GM19468 (cell line): ENCODE results near the gene FLOT2.
"Not testable (repeated sequence)": the region's sequence is repeated elsewhere in the genome, so short reads cannot be mapped to it uniquely, and the experiment has no call there.

Experiments
- ATAC-seq: cut with Tn5 transposase; IDR thresholded peaks from one replicate; pipeline ENCODE4 v1.9.1; 2021; ENCODE audit warnings: mild to moderate bottlenecking, moderate library complexity, moderate number of reproducible peaks; ENCODE audit not compliant: unreplicated experiment; ENCODE audit errors: extremely low read depth

The FLOT2 gene

GRCh38 chr17:28854457-28855335 is 42.8 kb downstream of the FLOT2 start, which contains the start of gene ERAL1:
ERAL1 (plus strand) TSS chr17:28855016; CDS start chr17:28855035, 19 bp downstream.
- peak; percentile 89 for ATAC-seq

GRCh38 chr17:28853295-28853694 is 44.2 kb downstream of the FLOT2 start:
- ATAC-seq = no peak

GRCh38 chr17:28849281-28849680 is 48.3 kb downstream of the FLOT2 start:
- ATAC-seq = no peak

GRCh38 chr17:28848667-28849066 is 48.9 kb downstream of the FLOT2 start:
- ATAC-seq = not testable (repeated sequence)

- ATAC-seq = not testable (repeated sequence)
Observed at GRCh38 chr17:28846699-28847098, 50.8 kb downstream of the FLOT2 start.

- no peak for ATAC-seq
Observed at GRCh38 chr17:28846231-28846630, 51.3 kb downstream of the FLOT2 start.

GRCh38 chr17:28843816-28844148 is 53.8 kb downstream of the FLOT2 start:
- no peak for ATAC-seq

- ATAC-seq = peak; percentile 63
Observed at GRCh38 chr17:28842282-28843012, 55.1 kb downstream of the FLOT2 start, which contains the start of gene FAM222B. FAM222B (minus strand) TSS chr17:28842790; CDS start chr17:28766667, 76,123 bp downstream.

- ATAC-seq = no peak
Observed at GRCh38 chr17:28841901-28842281, 55.6 kb downstream of the FLOT2 start.

- no peak for ATAC-seq
Observed at GRCh38 chr17:28839221-28839620, 58.3 kb downstream of the FLOT2 start.

GRCh38 chr17:28836541-28836940 is 61.0 kb downstream of the FLOT2 start:
- not testable (repeated sequence) for ATAC-seq

GRCh38 chr17:28834420-28834819 is 63.1 kb downstream of the FLOT2 start:
- ATAC-seq = no peak
